HepG2 (cell line): ENCODE measurements around the gene ABHD6. TPM values are rescaled to one million over a fixed set of nuclear protein-coding genes. Genes with fewer than 3 reads are reported as not detected.

Source experiments
- BCL6 ChIP-seq: IDR thresholded peaks from 2 replicates; pipeline ENCODE4 v1.6.1; 2016; ENCODE audit warnings: missing genetic modification reagents, missing compliant biosample characterization
- FOXK2 ChIP-seq: fragments of 450-650 bp; IDR thresholded peaks from 2 replicates; pipeline ENCODE4 v1.6.1; 2016
- GFI1 ChIP-seq: sonication (generic); formaldehyde crosslinking; IDR thresholded peaks from 2 replicates; pipeline ENCODE4 v1.5.0; 2020; ENCODE audit warnings: missing genetic modification reagents, mild to moderate bottlenecking, borderline replicate concordance
- HMG20B ChIP-seq: conservative IDR thresholded peaks from 2 replicates; pipeline ENCODE4 v1.6.1; 2016; ENCODE audit warnings: missing genetic modification reagents, missing compliant biosample characterization
- MAFG ChIP-seq: sonication (generic); formaldehyde crosslinking; IDR thresholded peaks from 2 replicates; pipeline ENCODE4 v1.5.1; 2020; ENCODE audit warnings: mild to moderate bottlenecking, missing genetic modification reagents
- MXD4 ChIP-seq: IDR thresholded peaks from 2 replicates; pipeline ENCODE4 v1.6.1; 2016; ENCODE audit warnings: mild to moderate bottlenecking, missing biosample characterization, missing genetic modification reagents
- MXI1 ChIP-seq: IDR thresholded peaks from 3 replicates; pipeline ENCODE4 v1.6.1; 2012; ENCODE audit warnings: low read depth, low read length, inconsistent platforms, borderline replicate concordance
- MYC ChIP-seq: sonication (generic); formaldehyde crosslinking; IDR thresholded peaks from 2 replicates; pipeline ENCODE4 v1.9.0; 2021; ENCODE audit warnings: missing genetic modification reagents, borderline replicate concordance
- NFYB ChIP-seq: sonication (generic); formaldehyde crosslinking; IDR thresholded peaks from 2 replicates; pipeline ENCODE4 v1.4.0; 2020; ENCODE audit warnings: missing genetic modification reagents
- PRMT3 ChIP-seq: sonication (generic); formaldehyde crosslinking; IDR thresholded peaks from 2 replicates; pipeline ENCODE4 v1.8.1; 2022; ENCODE audit warnings: low read depth, mild to moderate bottlenecking, moderate library complexity, missing genetic modification reagents, borderline replicate concordance
- SETDB1 ChIP-seq: sonication (generic); formaldehyde crosslinking; IDR thresholded peaks from 2 replicates; pipeline ENCODE4 v1.5.1; 2020; ENCODE audit warnings: missing genetic modification reagents, mild to moderate bottlenecking, borderline replicate concordance
- ZNF143 ChIP-seq: sonication (generic); formaldehyde crosslinking; IDR thresholded peaks from 2 replicates; pipeline ENCODE4 v1.4.0; 2020; ENCODE audit warnings: missing genetic modification reagents
- ZSCAN25 ChIP-seq: sonication (generic); formaldehyde crosslinking; IDR thresholded peaks from 2 replicates; pipeline ENCODE4 v1.8.0; 2022; ENCODE audit warnings: mild to moderate bottlenecking, missing genetic modification reagents
- polyA plus RNA-seq, 8 experiments: library from polyadenylated mRNA; depleted of rRNA in 3 of 8; stranded (reverse) in 7 of 8; unstranded in 1 of 8; fragments of >200 nt; fragmentation: Illumina TruSeq in 4 of 8; extraction: Trizol in 4 of 8; gene quantifications; 2 replicates each; pipeline versions ENCODE4 v1.2.1 to v1.2.3, GENCODE V29; 2011 to 2016; ENCODE audit warnings: low read depth in 4 of 8, missing spikeins in 1 of 8, mixed read lengths in 1 of 8; ENCODE audit not compliant: insufficient read depth in 1 of 8
- total RNA-seq, 5 experiments: library from RNA; depleted of rRNA; stranded (reverse); fragments of >200 nt; fragmentation: Illumina TruSeq; extraction: Trizol; gene quantifications; 2 replicates each; pipeline ENCODE4 v1.2.3, GENCODE V29; 2016; ENCODE audit warnings: low read depth in 1 of 5
- TF ChIP-seq, protein P1 (sequence below): sonication (generic); formaldehyde crosslinking; IDR thresholded peaks from 2 replicates; pipeline ENCODE4 v1.5.0; 2020; ENCODE audit warnings: mild to moderate bottlenecking, missing genetic modification reagents, borderline replicate concordance
- TF ChIP-seq, protein P2 (sequence below): sonication (generic); formaldehyde crosslinking; IDR thresholded peaks from 2 replicates; pipeline ENCODE4 v1.5.0; 2020; ENCODE audit warnings: mild to moderate bottlenecking, missing genetic modification reagents, moderate library complexity
- TF ChIP-seq, protein P3 (sequence below): IDR thresholded peaks from 2 replicates; pipeline ENCODE4 v1.6.1; 2018; ENCODE audit warnings: missing genetic modification reagents, mild to moderate bottlenecking, missing compliant biosample characterization
- TF ChIP-seq, protein P4 (sequence below), 2 experiments: fragments of 450-650 bp in 1 of 2; sonication (generic) in 1 of 2; formaldehyde crosslinking; IDR thresholded peaks; 2 replicates each; pipeline versions ENCODE4 v1.5.0 to v1.8.0; 2020 to 2022; ENCODE audit warnings: mild to moderate bottlenecking in 1 of 2, missing genetic modification reagents in 1 of 2

Gene ABHD6
- total and polyA plus RNA-seq, 2 of the 13 experiments (the other 11 are each of a cell fraction or from before 2014, with no cell fraction given) = 9.0 to 17.2 TPM

DNA sequence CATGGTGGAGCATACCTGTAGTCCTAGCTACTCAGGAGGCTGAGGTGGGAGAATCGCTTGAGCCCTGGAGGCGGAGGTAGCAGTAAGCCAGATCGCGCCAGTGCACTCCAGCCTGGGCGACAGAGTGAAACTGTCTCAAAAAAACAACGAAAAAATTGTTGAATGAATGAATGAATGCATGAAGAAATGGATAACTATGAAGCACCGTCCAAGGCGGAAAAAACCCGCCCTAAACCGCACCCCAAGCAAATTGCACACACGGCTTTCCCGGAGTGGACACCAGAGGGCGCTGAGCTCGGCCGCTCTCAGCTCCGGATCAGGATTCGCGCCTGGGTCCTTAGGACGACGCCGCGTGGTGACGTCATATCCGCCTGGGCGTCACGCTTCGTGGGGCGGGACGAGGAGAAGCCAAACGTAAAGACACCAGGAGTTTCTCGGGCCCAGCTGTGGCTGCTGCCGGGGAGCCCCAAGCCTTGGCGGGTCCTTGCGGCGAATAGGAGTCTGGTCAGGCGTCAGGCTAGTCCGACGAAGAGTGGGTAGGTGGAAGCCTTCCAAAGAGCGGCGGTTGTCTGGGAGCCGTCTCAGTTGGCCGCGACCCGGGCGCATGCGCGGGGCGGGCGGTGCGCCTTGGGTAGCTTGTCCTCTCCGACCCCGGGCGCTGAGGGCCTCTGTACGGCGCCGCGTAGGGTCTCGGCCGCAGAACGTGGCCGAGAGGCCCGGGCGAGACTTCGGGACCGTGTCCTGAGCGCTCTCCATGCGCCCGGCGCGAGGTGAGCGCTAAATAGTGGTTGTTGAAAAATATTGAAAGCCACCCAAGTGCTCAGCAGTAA, 68.5 kb downstream of the ABHD6 start, which contains the start of the genes HTD2 and RPP14 (continued):
- TF ChIP-seq, protein P1, sequence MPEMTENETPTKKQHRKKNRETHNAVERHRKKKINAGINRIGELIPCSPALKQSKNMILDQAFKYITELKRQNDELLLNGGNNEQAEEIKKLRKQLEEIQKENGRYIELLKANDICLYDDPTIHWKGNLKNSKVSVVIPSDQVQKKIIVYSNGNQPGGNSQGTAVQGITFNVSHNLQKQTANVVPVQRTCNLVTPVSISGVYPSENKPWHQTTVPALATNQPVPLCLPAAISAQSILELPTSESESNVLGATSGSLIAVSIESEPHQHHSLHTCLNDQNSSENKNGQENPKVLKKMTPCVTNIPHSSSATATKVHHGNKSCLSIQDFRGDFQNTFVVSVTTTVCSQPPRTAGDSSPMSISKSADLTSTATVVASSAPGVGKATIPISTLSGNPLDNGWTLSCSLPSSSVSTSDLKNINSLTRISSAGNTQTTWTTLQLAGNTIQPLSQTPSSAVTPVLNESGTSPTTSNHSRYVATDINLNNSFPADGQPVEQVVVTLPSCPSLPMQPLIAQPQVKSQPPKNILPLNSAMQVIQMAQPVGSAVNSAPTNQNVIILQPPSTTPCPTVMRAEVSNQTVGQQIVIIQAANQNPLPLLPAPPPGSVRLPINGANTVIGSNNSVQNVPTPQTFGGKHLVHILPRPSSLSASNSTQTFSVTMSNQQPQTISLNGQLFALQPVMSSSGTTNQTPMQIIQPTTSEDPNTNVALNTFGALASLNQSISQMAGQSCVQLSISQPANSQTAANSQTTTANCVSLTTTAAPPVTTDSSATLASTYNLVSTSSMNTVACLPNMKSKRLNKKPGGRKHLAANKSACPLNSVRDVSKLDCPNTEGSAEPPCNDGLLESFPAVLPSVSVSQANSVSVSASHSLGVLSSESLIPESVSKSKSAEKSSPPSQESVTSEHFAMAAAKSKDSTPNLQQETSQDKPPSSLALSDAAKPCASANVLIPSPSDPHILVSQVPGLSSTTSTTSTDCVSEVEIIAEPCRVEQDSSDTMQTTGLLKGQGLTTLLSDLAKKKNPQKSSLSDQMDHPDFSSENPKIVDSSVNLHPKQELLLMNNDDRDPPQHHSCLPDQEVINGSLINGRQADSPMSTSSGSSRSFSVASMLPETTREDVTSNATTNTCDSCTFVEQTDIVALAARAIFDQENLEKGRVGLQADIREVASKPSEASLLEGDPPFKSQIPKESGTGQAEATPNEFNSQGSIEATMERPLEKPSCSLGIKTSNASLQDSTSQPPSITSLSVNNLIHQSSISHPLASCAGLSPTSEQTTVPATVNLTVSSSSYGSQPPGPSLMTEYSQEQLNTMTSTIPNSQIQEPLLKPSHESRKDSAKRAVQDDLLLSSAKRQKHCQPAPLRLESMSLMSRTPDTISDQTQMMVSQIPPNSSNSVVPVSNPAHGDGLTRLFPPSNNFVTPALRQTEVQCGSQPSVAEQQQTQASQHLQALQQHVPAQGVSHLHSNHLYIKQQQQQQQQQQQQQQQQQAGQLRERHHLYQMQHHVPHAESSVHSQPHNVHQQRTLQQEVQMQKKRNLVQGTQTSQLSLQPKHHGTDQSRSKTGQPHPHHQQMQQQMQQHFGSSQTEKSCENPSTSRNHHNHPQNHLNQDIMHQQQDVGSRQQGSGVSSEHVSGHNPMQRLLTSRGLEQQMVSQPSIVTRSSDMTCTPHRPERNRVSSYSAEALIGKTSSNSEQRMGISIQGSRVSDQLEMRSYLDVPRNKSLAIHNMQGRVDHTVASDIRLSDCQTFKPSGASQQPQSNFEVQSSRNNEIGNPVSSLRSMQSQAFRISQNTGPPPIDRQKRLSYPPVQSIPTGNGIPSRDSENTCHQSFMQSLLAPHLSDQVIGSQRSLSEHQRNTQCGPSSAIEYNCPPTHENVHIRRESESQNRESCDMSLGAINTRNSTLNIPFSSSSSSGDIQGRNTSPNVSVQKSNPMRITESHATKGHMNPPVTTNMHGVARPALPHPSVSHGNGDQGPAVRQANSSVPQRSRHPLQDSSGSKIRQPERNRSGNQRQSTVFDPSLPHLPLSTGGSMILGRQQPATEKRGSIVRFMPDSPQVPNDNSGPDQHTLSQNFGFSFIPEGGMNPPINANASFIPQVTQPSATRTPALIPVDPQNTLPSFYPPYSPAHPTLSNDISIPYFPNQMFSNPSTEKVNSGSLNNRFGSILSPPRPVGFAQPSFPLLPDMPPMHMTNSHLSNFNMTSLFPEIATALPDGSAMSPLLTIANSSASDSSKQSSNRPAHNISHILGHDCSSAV (CRISPR knock-in tag) = peak; percentile 67; the same call in 1 of the 2 replicates
- TF ChIP-seq MXD4 (CRISPR knock-in tag) (peak; percentile 87), MAFG (no peak), MXI1 (peak; percentile 39; the same call in 2 of the 3 replicates), HMG20B (CRISPR knock-in tag) (0 out of 2 replicates have a peak, but pooled peaks have one; percentile 12), SETDB1 (CRISPR knock-in tag) (no peak), ZNF143 (CRISPR knock-in tag) (peak; percentile 71; the same call in 1 of the 2 replicates), ZSCAN25 (CRISPR knock-in tag) (peak; percentile 18; the same call in 1 of the 2 replicates), MYC (CRISPR knock-in tag) (peak; percentile 75), FOXK2 (no peak), NFYB (CRISPR knock-in tag) (peak; percentile 50), BCL6 (CRISPR knock-in tag) (peak; percentile 48), PRMT3 (CRISPR knock-in tag) (no peak), GFI1 (peak; percentile 40; the same call in 1 of the 2 replicates)
- TF ChIP-seq, protein P2, sequence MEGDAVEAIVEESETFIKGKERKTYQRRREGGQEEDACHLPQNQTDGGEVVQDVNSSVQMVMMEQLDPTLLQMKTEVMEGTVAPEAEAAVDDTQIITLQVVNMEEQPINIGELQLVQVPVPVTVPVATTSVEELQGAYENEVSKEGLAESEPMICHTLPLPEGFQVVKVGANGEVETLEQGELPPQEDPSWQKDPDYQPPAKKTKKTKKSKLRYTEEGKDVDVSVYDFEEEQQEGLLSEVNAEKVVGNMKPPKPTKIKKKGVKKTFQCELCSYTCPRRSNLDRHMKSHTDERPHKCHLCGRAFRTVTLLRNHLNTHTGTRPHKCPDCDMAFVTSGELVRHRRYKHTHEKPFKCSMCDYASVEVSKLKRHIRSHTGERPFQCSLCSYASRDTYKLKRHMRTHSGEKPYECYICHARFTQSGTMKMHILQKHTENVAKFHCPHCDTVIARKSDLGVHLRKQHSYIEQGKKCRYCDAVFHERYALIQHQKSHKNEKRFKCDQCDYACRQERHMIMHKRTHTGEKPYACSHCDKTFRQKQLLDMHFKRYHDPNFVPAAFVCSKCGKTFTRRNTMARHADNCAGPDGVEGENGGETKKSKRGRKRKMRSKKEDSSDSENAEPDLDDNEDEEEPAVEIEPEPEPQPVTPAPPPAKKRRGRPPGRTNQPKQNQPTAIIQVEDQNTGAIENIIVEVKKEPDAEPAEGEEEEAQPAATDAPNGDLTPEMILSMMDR = peak; percentile 97
- TF ChIP-seq, protein P3, sequence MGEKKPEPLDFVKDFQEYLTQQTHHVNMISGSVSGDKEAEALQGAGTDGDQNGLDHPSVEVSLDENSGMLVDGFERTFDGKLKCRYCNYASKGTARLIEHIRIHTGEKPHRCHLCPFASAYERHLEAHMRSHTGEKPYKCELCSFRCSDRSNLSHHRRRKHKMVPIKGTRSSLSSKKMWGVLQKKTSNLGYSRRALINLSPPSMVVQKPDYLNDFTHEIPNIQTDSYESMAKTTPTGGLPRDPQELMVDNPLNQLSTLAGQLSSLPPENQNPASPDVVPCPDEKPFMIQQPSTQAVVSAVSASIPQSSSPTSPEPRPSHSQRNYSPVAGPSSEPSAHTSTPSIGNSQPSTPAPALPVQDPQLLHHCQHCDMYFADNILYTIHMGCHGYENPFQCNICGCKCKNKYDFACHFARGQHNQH (CRISPR knock-in tag) = peak; percentile 93
- TF ChIP-seq, protein P4, sequence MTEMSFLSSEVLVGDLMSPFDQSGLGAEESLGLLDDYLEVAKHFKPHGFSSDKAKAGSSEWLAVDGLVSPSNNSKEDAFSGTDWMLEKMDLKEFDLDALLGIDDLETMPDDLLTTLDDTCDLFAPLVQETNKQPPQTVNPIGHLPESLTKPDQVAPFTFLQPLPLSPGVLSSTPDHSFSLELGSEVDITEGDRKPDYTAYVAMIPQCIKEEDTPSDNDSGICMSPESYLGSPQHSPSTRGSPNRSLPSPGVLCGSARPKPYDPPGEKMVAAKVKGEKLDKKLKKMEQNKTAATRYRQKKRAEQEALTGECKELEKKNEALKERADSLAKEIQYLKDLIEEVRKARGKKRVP (CRISPR knock-in tag; IDR thresholded peaks at IDR 0.05) = 0 out of 4 replicates have a peak, but pooled peaks of 1 of the 2 experiments have one; percentile 53
